HepG2 (cell line): ENCODE results near the gene LIPC. TPM values are rescaled to one million over a fixed set of nuclear protein-coding genes. Genes with fewer than 3 reads are reported as not detected.

Experiments used
- ATAC-seq: fragments of 200-7000 bp; cut with Tn5 transposase; 3 replicates; pipeline ENCODE4 v1.9.1; 2020; ENCODE audit warnings: mild to moderate bottlenecking, moderate library complexity
- BruUV-seq: library from RNA; stranded (reverse); fragments of 400-500 nt; replicated peaks from 2 replicates; lab custom pipeline; 2021; lab: Mats Ljungman, UMichigan
- CTCF ChIA-PET: fragments of 300-600 bp; formaldehyde crosslinking; extraction: SDS; loops from one replicate; lab custom pipeline; 2021; ENCODE audit warnings: low total read pairs, inconsistent platforms, low intra/inter-chr PET ratio; lab: Yijun Ruan, JAX
- POLR2A ChIA-PET: fragments of 350-600 bp; sonication (Branson Sonifier 250); formaldehyde crosslinking; loops from one replicate; lab custom pipeline; 2020; ENCODE audit warnings: antibody characterized with exemption, inconsistent platforms; lab: Yijun Ruan, JAX
- DNase-seq: peaks from one replicate; pipeline ENCODE4 v3.0.0-alpha.2; 2015; ENCODE audit warnings: low spot score
- FAIRE-seq: peaks from 3 replicates; lab custom pipeline; 2011; peaks lifted over from hg19 to GRCh38; lab: Jason Lieb, UNC
- H2AFZ ChIP-seq: one replicate; pipeline ENCODE4 v1.6.1; 2011; ENCODE audit warnings: low read length, inconsistent platforms
- H3K27ac ChIP-seq: fragments of 300-600 bp; 3 replicates; pipeline ENCODE4 v1.8.0; 2011; ENCODE audit warnings: mixed run types, mild to moderate bottlenecking, mixed read lengths, low read length, inconsistent platforms; ENCODE audit not compliant: insufficient read depth; ENCODE audit errors: extremely low read length
- H3K27me3 ChIP-seq, 2 experiments: fragments of 200-600 bp in 1 of 2; 2 replicates in 1 of 2; 3 replicates in 1 of 2; pipeline versions ENCODE4 v1.6.0 to v1.8.0; 2011; ENCODE audit warnings: low read length in 2 of 2, mild to moderate bottlenecking in 2 of 2, moderate library complexity in 2 of 2, inconsistent platforms in 1 of 2; ENCODE audit not compliant: insufficient read depth in 2 of 2, control insufficient read depth in 1 of 2
- H3K36me3 ChIP-seq, 2 experiments: fragments of 200-600 bp in 1 of 2; replicated peaks in 1 of 2; 2 replicates in 1 of 2; 3 replicates in 1 of 2; pipeline versions ENCODE4 v1.5.1 to v1.8.0; 2011; ENCODE audit warnings: low read length in 2 of 2, inconsistent platforms in 1 of 2; ENCODE audit not compliant: insufficient read depth in 2 of 2, control insufficient read depth in 1 of 2
- H3K4me1 ChIP-seq: 2 replicates; pipeline ENCODE4 v1.5.1; 2012; ENCODE audit warnings: low read length, inconsistent platforms; ENCODE audit not compliant: insufficient read depth
- H3K4me2 ChIP-seq: 2 replicates; pipeline ENCODE4 v1.6.0; 2011; ENCODE audit warnings: low read depth, low read length, inconsistent platforms
- H3K4me3 ChIP-seq, 3 experiments: fragments of 200-600 bp in 1 of 3; sonication (generic), shearing (Covaris generic) in 1 of 3; replicated peaks in 1 of 3; 2 replicates each; pipeline ENCODE4 v1.5.1; 2011 to 2016; ENCODE audit warnings: low read length in 3 of 3, inconsistent platforms in 2 of 3, low read depth in 2 of 3, mild to moderate bottlenecking in 2 of 3, control low read depth in 1 of 3, mixed read lengths in 1 of 3; ENCODE audit not compliant: insufficient read depth in 1 of 3
- H3K79me2 ChIP-seq: one replicate; pipeline ENCODE4 v1.6.1; 2011; ENCODE audit warnings: low read length, inconsistent platforms; ENCODE audit not compliant: insufficient read depth
- H3K9ac ChIP-seq: 2 replicates; pipeline ENCODE4 v1.6.0; 2011; ENCODE audit warnings: mild to moderate bottlenecking, low read depth, low read length, inconsistent platforms; ENCODE audit not compliant: insufficient read depth
- H3K9me3 ChIP-seq: 2 replicates; pipeline ENCODE4 v1.5.1; 2012; ENCODE audit warnings: mild to moderate bottlenecking, low read length
- H4K20me1 ChIP-seq: 2 replicates; pipeline ENCODE4 v1.6.0; 2011; ENCODE audit warnings: inconsistent platforms, mild to moderate bottlenecking, low read length, moderate library complexity; ENCODE audit not compliant: insufficient read depth
- KLF12 ChIP-seq: sonication (generic); formaldehyde crosslinking; IDR thresholded peaks from 2 replicates; pipeline ENCODE4 v1.4.0; 2020; ENCODE audit warnings: missing genetic modification reagents, borderline replicate concordance
- MAFF ChIP-seq: IDR thresholded peaks from 2 replicates; pipeline ENCODE4 v1.6.1; 2011; ENCODE audit warnings: low read depth, low read length, improper control_type of control experiment
- MAFK ChIP-seq, 2 experiments: IDR thresholded peaks in 1 of 2; conservative IDR thresholded peaks in 1 of 2; 2 replicates each; pipeline ENCODE4 v1.6.1; 2011; ENCODE audit warnings: improper control_type of control experiment in 2 of 2, low read length in 2 of 2
- MED13 ChIP-seq: sonication (generic); formaldehyde crosslinking; IDR thresholded peaks from 2 replicates; pipeline ENCODE4 v1.5.0; 2020; ENCODE audit warnings: missing genetic modification reagents
- PRMT3 ChIP-seq: sonication (generic); formaldehyde crosslinking; IDR thresholded peaks from 2 replicates; pipeline ENCODE4 v1.8.1; 2022; ENCODE audit warnings: low read depth, mild to moderate bottlenecking, moderate library complexity, missing genetic modification reagents, borderline replicate concordance
- PRPF4 ChIP-seq: fragments of 200-400 bp; formaldehyde crosslinking; IDR thresholded peaks from 2 replicates; pipeline ENCODE4 v1.6.1; 2016; ENCODE audit warnings: low read length, low read depth; ENCODE audit not compliant: poor library complexity, severe bottlenecking
- SPEN ChIP-seq: sonication (generic); formaldehyde crosslinking; IDR thresholded peaks from 2 replicates; pipeline ENCODE4 v1.5.1; 2020; ENCODE audit warnings: low read depth, mild to moderate bottlenecking, missing genetic modification reagents
- TAF15 ChIP-seq: fragments of 200-400 bp; formaldehyde crosslinking; IDR thresholded peaks from one replicate; pipeline ENCODE4 v1.6.1; 2018; ENCODE audit warnings: mild to moderate bottlenecking, low read depth, low read length; ENCODE audit not compliant: poor library complexity, severe bottlenecking
- TBP ChIP-seq: sonication (generic); formaldehyde crosslinking; IDR thresholded peaks from 2 replicates; pipeline ENCODE4 v1.5.0; 2020; ENCODE audit warnings: missing genetic modification reagents
- ZBTB33 ChIP-seq: sonication (generic); formaldehyde crosslinking; IDR thresholded peaks from 2 replicates; pipeline ENCODE4 v1.4.0; 2020; ENCODE audit warnings: missing genetic modification reagents
- ZMAT3 ChIP-seq: sonication (generic); formaldehyde crosslinking; conservative IDR thresholded peaks from 2 replicates; pipeline ENCODE4 v1.7.0; 2021; ENCODE audit warnings: missing genetic modification reagents
- WGBS: methylation state at CpG from one replicate; pipeline ENCODE4 v1.1.6; 2017; ENCODE audit warnings: low lambda C conversion rate; 5-methylcytosine and 5-hydroxymethylcytosine counted together
- in situ Hi-C: cut with HindIII; loops from 2 replicates; pipeline ENCODE4 v1.10.0; 2017; ENCODE audit warnings: low pct_unique_long_range_greater_than_20kb; ENCODE audit not compliant: extremely low pct_ligation_motif_present
- intact Hi-C: fragments of 100-400 bp; cut with micrococcal nuclease; formaldehyde crosslinking; loops from one replicate; pipeline ENCODE4 v1.10.0; 2022; ENCODE audit not compliant: unreplicated experiment
- polyA plus RNA-seq, 8 experiments: library from polyadenylated mRNA; depleted of rRNA in 3 of 8; stranded (reverse) in 7 of 8; unstranded in 1 of 8; fragments of >200 nt; fragmentation: Illumina TruSeq in 4 of 8; extraction: Trizol in 4 of 8; gene quantifications; 2 replicates each; pipeline versions ENCODE4 v1.2.1 to v1.2.3, GENCODE V29; 2011 to 2016; ENCODE audit warnings: low read depth in 4 of 8, missing spikeins in 1 of 8, mixed read lengths in 1 of 8; ENCODE audit not compliant: insufficient read depth in 1 of 8
- total RNA-seq, 5 experiments: library from RNA; depleted of rRNA; stranded (reverse); fragments of >200 nt; fragmentation: Illumina TruSeq; extraction: Trizol; gene quantifications; 2 replicates each; pipeline ENCODE4 v1.2.3, GENCODE V29; 2016; ENCODE audit warnings: low read depth in 1 of 5

The LIPC gene
- total and polyA plus RNA-seq, 2 of the 13 experiments (the other 11 are each of a cell fraction or from before 2014, with no cell fraction given), result 26.0 to 38.0 TPM

- ChIA-PET POLR2A (no interaction called here), CTCF (no interaction called here)
- DNase-seq, result no peak
- Histone ChIP-seq H3K9ac (no peak overlapping the region), H2AFZ (no peak overlapping the region), H3K27me3 (no peaks in the 10 kb centered on the region), H3K79me2 (peaks cover 3% of the 10 kb centered on the region), H3K9me3 (no peaks in the 10 kb centered on the region), H3K4me1 (peaks cover 71% of the 10 kb centered on the region), H4K20me1 (no peaks in the 10 kb centered on the region), H3K27ac (peak overlapping the region; percentile 19), H3K4me3 (no peak overlapping the region), H3K4me2 (no peak overlapping the region), H3K36me3 (no peaks in the 10 kb centered on the region; a peak in 1 of 5 replicates)
- intact Hi-C loops (loop anchor here (5.0 kb wide), 1 partner anchor 33 kb away; no protein-coding TSS in a partner anchor), in situ Hi-C loops (loop anchor here (5.0 kb wide), 2 partner anchors 33 to 108 kb away; no protein-coding TSS in a partner anchor)
- peak; percentile 37; the same call in 2 of the 3 replicates for ATAC-seq
- no peak for FAIRE-seq
- BruUV-seq, result no TSS peak
- TF ChIP-seq SPEN (no peak), ZBTB33 (CRISPR knock-in tag) (peak; percentile 91; the same call in 1 of the 2 replicates)
- WGBS, result 80% methylated on average over 7 of the region's 11 CpGs
Measured at GRCh38 chr15:58444658-58445332, 13.0 kb downstream of the LIPC start.

GRCh38 chr15:58445865-58446264, 14.1 kb downstream of the LIPC start:
- intact Hi-C loops (no loop called here), in situ Hi-C loops (no loop called here)
- no peaks in the 10 kb centered on the region for H4K20me1 ChIP-seq
- no peak for ATAC-seq
- H3K4me2 ChIP-seq, result no peak overlapping the region
- no peaks in the 10 kb centered on the region for H3K9me3 ChIP-seq
- ChIA-PET CTCF (no interaction called here), POLR2A (no interaction called here)
- H3K9ac ChIP-seq, result no peak overlapping the region
- DNase-seq, result no peak
- TF ChIP-seq PRPF4, result no peak
- no peak for TF ChIP-seq ZMAT3 (CRISPR knock-in tag)
- TF ChIP-seq MAFF, result peak; percentile 66
- no peak for TF ChIP-seq TBP
- TF ChIP-seq MAFK (conservative IDR thresholded peaks at IDR 0.05 in 1 of 2, IDR thresholded peaks at IDR 0.05 in 1 of 2; ENCODE audit: low read length in 2 of 2), result peak; percentile 72 to 84
- no peak for TF ChIP-seq TAF15
- TF ChIP-seq MED13 (CRISPR knock-in tag), result no peak
- no peak for TF ChIP-seq PRMT3
- TF ChIP-seq KLF12, result no peak
- H3K36me3 ChIP-seq, result no peaks in the 10 kb centered on the region; a peak in 1 of 5 replicates
- no peak overlapping the region for H3K4me3 ChIP-seq
- FAIRE-seq, result no peak
- no peaks in the 10 kb centered on the region for H3K27me3 ChIP-seq
- no peak overlapping the region for H2AFZ ChIP-seq
- H3K4me1 ChIP-seq, result peaks cover 61% of the 10 kb centered on the region
- BruUV-seq, result no TSS peak
- WGBS, result 90% methylated on average over 6 of the region's 6 CpGs
- no peak overlapping the region for H3K27ac ChIP-seq
- H3K79me2 ChIP-seq, result peaks cover 3% of the 10 kb centered on the region
